Measurements from ENCODE around the gene LRRC8B. TPM values are rescaled to one million over a fixed set of nuclear protein-coding genes. Genes with fewer than 3 reads are reported as not detected.

Gene LRRC8B
- total and polyA plus RNA-seq, 9 of the 15 experiments (the other 6 are each of a cell fraction or from before 2014, with no cell fraction given): 4.3 to 43.7 (median 14.4) TPM

DNA sequence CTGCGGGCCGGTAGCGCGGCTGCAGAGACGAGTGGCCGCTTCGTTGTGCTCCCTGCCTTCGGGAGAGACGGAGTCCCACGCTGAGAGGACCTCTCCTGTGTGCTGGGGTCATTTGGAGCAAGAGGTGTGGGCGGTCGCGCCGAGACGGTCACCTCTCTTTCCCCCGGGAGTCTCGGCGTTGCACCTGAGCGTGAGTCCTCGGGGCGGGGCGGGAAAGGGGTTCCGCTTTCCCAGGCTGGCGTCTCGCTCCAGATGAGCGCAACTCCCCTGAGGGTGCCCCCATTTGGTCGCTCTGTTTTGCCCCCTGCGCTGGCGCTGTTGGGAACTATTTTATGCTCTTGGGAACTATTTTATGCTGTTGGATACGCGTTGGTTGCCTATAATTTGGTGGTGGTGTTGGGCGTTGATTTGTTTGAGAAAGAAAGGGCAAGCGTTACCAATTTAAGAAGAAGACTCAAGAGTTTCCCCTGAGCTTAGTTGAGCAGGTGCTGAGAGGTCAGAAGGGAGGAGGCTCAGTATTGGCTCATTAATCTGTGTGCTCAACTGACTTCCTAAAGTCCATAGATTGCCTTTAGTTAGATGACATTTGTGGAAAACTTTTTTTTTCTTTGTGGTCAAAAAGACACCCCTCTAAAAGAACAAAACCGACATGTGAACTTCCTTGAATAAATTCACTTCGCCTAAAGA, 683 bp downstream of the LRRC8B start (continued):
- TF ChIP-seq ZNF134 (CRISPR knock-in tag; conservative IDR thresholded peaks at IDR 0.05) (no peak), NR3C1 (CRISPR knock-in tag; IDR thresholded peaks at IDR 0.05) (no peak), SMARCA5 (IDR thresholded peaks at IDR 0.05) (0 out of 2 replicates have a peak, but pooled peaks have one; percentile 35), CC2D1A (IDR thresholded peaks at IDR 0.05) (0 out of 2 replicates have a peak, but pooled peaks have one; percentile 24), KDM1A (IDR thresholded peaks at IDR 0.05) (0 out of 4 replicates have a peak, but pooled peaks of 1 of the 2 experiments have one; percentile 25), SMAD2 (IDR thresholded peaks at IDR 0.05; ENCODE audit: low read depth, low read length) (no peak)

DNA sequence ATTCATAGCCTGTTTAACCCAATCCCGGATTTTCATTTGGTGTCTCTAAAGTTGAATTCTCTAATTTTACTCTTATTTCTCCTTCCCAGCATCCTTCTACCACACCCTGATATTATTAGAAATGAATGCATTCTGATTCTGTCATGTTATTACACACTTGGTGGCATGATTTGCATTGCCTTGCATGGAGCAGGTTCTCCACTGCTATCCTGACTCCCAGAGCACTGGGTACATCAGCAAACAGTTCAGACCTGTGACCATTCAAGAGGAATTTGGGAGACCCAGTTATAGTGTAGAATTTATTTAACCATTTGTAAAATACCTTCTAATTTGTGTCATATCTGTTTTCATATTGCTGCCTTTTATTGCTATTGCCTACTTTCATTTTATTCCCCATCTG, 2.6 kb downstream of the LRRC8B start:
- CTCF ChIA-PET (ENCODE audit: low intra/inter-chr PET ratio): no interaction called here
- in situ Hi-C loops (cut with MboI): no loop called here

More for the DNA sequence above, 2.6 kb downstream of the LRRC8B start:
- H3K9me3 ChIP-seq (replicated peaks; ENCODE audit: control insufficient read depth, insufficient read depth, low read depth, low read length): peaks cover 6% of the 10 kb centered on the region
- TF ChIP-seq MTA1 (IDR thresholded peaks at IDR 0.05; ENCODE audit: borderline replicate concordance): no peak
- TF ChIP-seq NR2C2 (CRISPR knock-in tag; IDR thresholded peaks at IDR 0.05): no peak
- TF ChIP-seq NR2C2 (tag; IDR thresholded peaks at IDR 0.05): 0 out of 2 replicates have a peak, but pooled peaks have one; percentile 2
- TF ChIP-seq NR3C1 (CRISPR knock-in tag; IDR thresholded peaks at IDR 0.05): no peak
- no peak for DNase-seq (ENCODE audit: extremely low read depth in 1 of 4, low spot score in 3 of 4)
- intact Hi-C loops (cut with micrococcal nuclease): loop anchor here (10.0 kb wide), 1 partner anchor 468 kb away; the partner anchor contains the start of gene ZNF326
- H4K20me1 ChIP-seq (replicated peaks; ENCODE audit: control insufficient read depth, insufficient read depth, low read length): peaks cover 5% of the 10 kb centered on the region; the same call in 1 of the 2 replicates
- H3K36me3 ChIP-seq (ENCODE audit: control insufficient read depth, insufficient read depth, low read length): peaks cover 48% of the 10 kb centered on the region
- POLR2A ChIA-PET: interaction anchor here (1.9 kb wide), 1 partner anchor 10 kb away, joined by 6 read pairs; no protein-coding TSS in a partner anchor
- peaks cover 81% of the 10 kb centered on the region for H3K79me2 ChIP-seq (ENCODE audit: control insufficient read depth, insufficient read depth, low read length)
- H3K4me2 ChIP-seq (ENCODE audit: insufficient read depth, low read length): peak overlapping the region; percentile 53
- BruUV-seq (replicated peaks): no TSS peak
- H3K9ac ChIP-seq (ENCODE audit: insufficient read depth in 1 of 2, low read depth in 2 of 2, low read length in 2 of 2): peak overlapping the region; percentile 8 to 32; a peak in 3 of 4 replicates
- H3K4me3 ChIP-seq: peak overlapping the region; percentile 94
- H3K27me3 ChIP-seq (ENCODE audit: control insufficient read depth in 2 of 2, insufficient read depth in 2 of 2, low read length in 2 of 2): no peaks in the 10 kb centered on the region
- 54% methylated on average over 1 of the region's 1 CpG for WGBS (ENCODE audit: insufficient coverage, low coverage, missing lambda C conversion rate)
- H3K4me1 ChIP-seq (replicated peaks in 1 of 2; ENCODE audit: control insufficient read depth in 2 of 2, insufficient read depth in 2 of 2, low read length in 2 of 2): peaks cover 17 to 44% of the 10 kb centered on the region in 2 experiments
- H3K9me1 ChIP-seq (ENCODE audit: control insufficient read depth, insufficient read depth, low read length): no peaks in the 10 kb centered on the region
- no peak overlapping the region for H2AFZ ChIP-seq (ENCODE audit: low read depth, low read length)
- FAIRE-seq: no peak
- no peak overlapping the region for H3K27ac ChIP-seq (ENCODE audit: extremely low read depth, low read depth, low read length)
- ATAC-seq: no peak
